Thoracic aorta (tissue), 2 donors: ENCODE measurements around the gene GATAD2B. TPM values are rescaled to one million over a fixed set of nuclear protein-coding genes. Genes with fewer than 3 reads are reported as not detected.
"Not testable (repeated sequence)": the region's sequence is repeated elsewhere in the genome, so short reads cannot be mapped to it uniquely, and the experiment has no call there.

ENCODE experiments used
- ATAC-seq: fragments of 150-250 bp; one replicate; pipeline ENCODE4 v1.8.0; 2017; ENCODE audit warnings: low read depth; ENCODE audit not compliant: insufficient number of reproducible peaks, low FRiP score
- DNase-seq: peaks from one replicate; pipeline ENCODE4 v3.0.0-alpha.2; 2020; ENCODE audit warnings: low spot score
- H3K27ac ChIP-seq, 2 donors: fragments of 200-600 bp; sonication (generic); 1 replicate in 1 of 2; 2 replicates in 1 of 2; pipeline ENCODE4 v1.5.1; 2016; ENCODE audit warnings: mild to moderate bottlenecking in 2 of 2, moderate library complexity in 2 of 2
- H3K27me3 ChIP-seq: fragments of 200-600 bp; sonication (generic); replicated peaks from 2 replicates; pipeline ENCODE4 v1.6.0; 2016; ENCODE audit warnings: mild to moderate bottlenecking; ENCODE audit not compliant: insufficient read depth
- H3K36me3 ChIP-seq: fragments of 200-600 bp; sonication (generic); one replicate; pipeline ENCODE4 v1.5.1; 2016
- H3K4me1 ChIP-seq, 2 donors: fragments of 200-600 bp; sonication (generic); 1 replicate in 1 of 2; 2 replicates in 1 of 2; pipeline versions ENCODE4 v1.5.1 to v1.6.0; 2016; ENCODE audit warnings: low read depth in 2 of 2, mild to moderate bottlenecking in 1 of 2; ENCODE audit not compliant: control insufficient read depth in 1 of 2
- H3K4me3 ChIP-seq: fragments of 200-600 bp; sonication (generic); 2 replicates; pipeline ENCODE4 v1.5.1; 2016; ENCODE audit warnings: mild to moderate bottlenecking
- H3K9me3 ChIP-seq: fragments of 200-600 bp; sonication (generic); 2 replicates; pipeline ENCODE4 v1.5.1; 2016
- total RNA-seq, 2 donors: library from RNA; depleted of rRNA; stranded (reverse); fragments of >200 nt; gene quantifications; one replicate each; pipeline versions ENCODE4 v1.1.0 to v1.2.3, GENCODE V29; 2016
- TF ChIP-seq, protein P1 (sequence below): fragments of 200-600 bp; sonication (generic); IDR thresholded peaks from one replicate; pipeline ENCODE4 v1.5.1; 2019; ENCODE audit warnings: antibody characterized with exemption

GATAD2B gene
- total RNA-seq, 2 donors from 2014 or later: 22.7 to 31.5 TPM

DNA sequence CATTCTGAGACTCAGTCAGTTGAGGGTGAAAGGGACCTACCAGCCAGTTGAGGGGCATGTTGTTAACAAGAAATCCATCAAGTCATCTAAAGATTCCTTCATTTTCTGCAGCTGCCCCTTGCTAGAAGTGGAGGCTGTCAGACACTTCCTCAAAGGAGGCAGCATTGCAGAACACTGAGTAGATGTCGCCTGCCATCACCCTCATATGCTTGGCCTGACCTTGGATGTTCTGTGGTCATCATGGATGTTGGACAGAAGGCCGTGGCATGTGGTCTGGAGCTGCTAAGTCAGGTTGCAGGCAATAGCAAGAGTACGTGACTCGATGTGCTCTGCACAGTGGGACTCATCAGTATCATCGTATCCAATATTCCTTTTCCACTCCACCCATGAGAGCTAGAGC, 70.6 kb downstream of the GATAD2B start:
- DNase-seq: no peak
- no peaks in the 10 kb centered on the region for H3K9me3 ChIP-seq

DNA sequence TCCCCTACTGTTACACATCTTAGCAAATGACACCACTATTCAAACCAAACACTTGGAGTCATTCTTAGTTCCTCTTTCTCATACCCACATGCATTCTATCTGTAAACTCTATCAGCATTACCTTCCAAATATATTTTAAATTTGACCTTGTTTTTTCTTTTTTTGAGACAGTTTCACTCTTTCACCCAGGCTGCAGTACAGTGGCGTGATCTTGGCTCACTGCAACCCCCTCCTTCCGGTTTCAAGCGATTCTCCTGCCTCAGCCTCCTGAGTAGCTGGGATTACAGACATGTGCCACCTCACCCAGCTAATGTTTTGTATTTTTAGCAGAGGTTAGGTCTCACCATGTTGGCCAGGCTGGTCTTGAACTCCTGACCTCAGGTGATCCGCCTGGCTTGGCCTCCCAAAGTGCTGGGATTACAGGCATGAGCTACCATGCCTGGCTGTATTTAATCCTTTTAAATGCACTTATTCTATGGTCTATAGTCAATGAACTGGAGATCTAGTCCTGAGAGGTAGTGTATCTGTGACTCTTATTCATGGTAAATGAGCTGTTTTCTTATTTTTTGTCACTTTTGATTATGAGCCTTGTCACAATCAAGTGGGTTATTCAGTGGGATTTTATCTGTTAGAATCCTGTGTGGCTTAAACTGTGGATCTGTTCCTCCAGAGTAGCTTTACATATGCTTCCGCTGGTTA, 73.1 kb downstream of the GATAD2B start:
- ATAC-seq (no peak), DNase-seq (no peak)
- H3K4me3 ChIP-seq: no peak overlapping the region
- no peaks in the 10 kb centered on the region for H3K36me3 ChIP-seq
- no peaks in the 10 kb centered on the region for H3K4me1 ChIP-seq
- TF ChIP-seq, protein P1, sequence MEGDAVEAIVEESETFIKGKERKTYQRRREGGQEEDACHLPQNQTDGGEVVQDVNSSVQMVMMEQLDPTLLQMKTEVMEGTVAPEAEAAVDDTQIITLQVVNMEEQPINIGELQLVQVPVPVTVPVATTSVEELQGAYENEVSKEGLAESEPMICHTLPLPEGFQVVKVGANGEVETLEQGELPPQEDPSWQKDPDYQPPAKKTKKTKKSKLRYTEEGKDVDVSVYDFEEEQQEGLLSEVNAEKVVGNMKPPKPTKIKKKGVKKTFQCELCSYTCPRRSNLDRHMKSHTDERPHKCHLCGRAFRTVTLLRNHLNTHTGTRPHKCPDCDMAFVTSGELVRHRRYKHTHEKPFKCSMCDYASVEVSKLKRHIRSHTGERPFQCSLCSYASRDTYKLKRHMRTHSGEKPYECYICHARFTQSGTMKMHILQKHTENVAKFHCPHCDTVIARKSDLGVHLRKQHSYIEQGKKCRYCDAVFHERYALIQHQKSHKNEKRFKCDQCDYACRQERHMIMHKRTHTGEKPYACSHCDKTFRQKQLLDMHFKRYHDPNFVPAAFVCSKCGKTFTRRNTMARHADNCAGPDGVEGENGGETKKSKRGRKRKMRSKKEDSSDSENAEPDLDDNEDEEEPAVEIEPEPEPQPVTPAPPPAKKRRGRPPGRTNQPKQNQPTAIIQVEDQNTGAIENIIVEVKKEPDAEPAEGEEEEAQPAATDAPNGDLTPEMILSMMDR: no peak
- H3K27ac ChIP-seq: no peak overlapping the region
- no peaks in the 10 kb centered on the region for H3K27me3 ChIP-seq
- no peaks in the 10 kb centered on the region for H3K9me3 ChIP-seq

More for the DNA sequence above, 70.6 kb downstream of the GATAD2B start:
- no peaks in the 10 kb centered on the region for H3K36me3 ChIP-seq
- ATAC-seq: no peak
- no peak overlapping the region for H3K27ac ChIP-seq
- no peaks in the 10 kb centered on the region for H3K27me3 ChIP-seq
- H3K4me3 ChIP-seq: no peak overlapping the region
- H3K4me1 ChIP-seq: no peaks in the 10 kb centered on the region
- TF ChIP-seq, protein P1: no peak

DNA sequence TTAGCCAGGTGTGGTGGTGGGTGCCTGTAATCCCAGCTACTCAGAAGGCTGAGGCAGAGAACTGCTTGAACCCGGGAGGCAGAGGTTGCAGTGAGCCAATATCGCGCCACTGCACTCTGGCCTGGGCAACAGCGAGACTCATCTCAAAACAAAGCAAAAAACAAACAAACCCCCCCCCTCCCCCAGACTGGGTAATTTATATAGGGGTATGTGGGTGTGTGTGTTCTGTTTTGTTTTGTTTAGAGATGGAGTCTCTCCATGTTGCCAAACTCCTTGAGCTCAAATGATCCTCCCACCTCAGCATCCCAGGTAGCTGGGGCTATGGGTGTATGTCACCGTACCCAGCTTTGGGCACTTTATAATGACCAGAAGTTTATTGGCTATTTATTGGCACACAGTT, 74.0 kb downstream of the GATAD2B start:
- ATAC-seq (no peak), DNase-seq (no peak)
- Histone ChIP-seq H3K9me3 (no peaks in the 10 kb centered on the region), H3K4me3 (no peak overlapping the region), H3K36me3 (no peaks in the 10 kb centered on the region), H3K27me3 (no peaks in the 10 kb centered on the region), H3K27ac (no peak overlapping the region), H3K4me1 (no peaks in the 10 kb centered on the region)
- TF ChIP-seq, protein P1: no peak

DNA sequence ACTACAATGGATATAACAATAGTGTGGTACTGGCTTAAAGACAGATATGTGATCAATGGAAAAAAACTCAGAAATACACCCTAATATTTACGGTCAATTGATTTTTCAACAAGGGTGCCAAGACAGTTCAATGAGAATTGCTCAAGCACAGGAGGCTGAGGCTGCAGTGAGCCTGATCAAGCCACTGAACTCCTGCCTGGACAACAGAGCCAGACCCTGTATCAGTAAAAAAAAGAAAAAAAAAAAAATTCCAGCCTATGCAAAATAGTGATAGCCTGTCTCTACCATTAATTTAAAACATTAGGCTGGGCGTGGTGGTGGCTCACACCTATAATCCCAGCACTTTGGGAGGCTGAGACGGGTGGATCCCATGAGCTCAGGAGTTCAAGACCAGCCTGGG, 77.6 kb downstream of the GATAD2B start:
- Histone ChIP-seq H3K4me3 (no peak overlapping the region), H3K36me3 (no peaks in the 10 kb centered on the region), H3K27ac (no peak overlapping the region), H3K4me1 (peaks cover 6 to 9% of the 10 kb centered on the region in 2 donors), H3K27me3 (no peaks in the 10 kb centered on the region), H3K9me3 (no peaks in the 10 kb centered on the region)
- no peak for ATAC-seq
- TF ChIP-seq, protein P1: no peak
- DNase-seq: no peak

DNA sequence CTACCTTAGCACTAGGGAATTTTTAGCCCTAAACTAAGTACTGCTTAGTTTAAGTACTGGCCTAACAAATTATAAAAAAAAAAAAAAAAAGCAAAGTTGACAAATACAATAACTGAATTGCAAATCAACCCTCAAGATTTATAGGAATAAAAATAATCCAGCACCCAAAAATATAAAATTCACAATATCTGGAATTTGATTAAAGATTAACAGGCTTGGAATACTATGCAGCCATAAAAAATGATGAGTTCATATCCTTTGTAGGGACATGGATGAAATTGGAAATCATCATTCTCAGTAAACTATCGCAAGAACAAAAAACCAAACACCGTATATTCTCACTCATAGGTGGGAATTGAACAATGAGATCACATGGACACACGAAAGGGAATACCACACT, 78.4 kb downstream of the GATAD2B start:
- not testable (repeated sequence) for H3K27ac ChIP-seq, H3K36me3 ChIP-seq, H3K4me1 ChIP-seq, H3K27me3 ChIP-seq, DNase-seq, H3K4me3 ChIP-seq, H3K9me3 ChIP-seq, ATAC-seq

DNA sequence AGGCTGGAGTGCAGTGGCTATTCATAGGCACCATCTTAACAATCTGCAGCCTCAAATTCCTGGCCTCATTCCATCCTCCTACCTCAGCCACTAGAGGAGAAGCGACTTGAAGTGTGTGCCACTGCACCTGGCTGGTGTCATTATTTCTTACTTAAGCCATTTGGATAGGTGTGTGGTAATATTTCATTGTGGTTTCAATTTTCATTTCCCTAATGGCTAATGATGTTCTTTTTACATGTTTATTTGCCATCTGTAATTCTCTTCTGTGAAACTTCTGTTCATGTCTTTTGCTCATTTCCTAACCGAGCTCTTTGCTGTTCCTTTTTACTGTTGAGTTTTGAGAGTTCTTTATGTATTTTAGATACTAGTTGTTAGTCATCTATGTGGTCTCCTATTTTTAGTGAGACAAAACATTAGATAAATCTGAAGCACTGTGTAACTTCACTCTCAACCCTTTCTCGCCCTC, 80.7 kb downstream of the GATAD2B start:
- no peak overlapping the region for H3K4me3 ChIP-seq
- peaks cover 6 to 9% of the 10 kb centered on the region in 2 donors for H3K4me1 ChIP-seq
- ATAC-seq (no peak), DNase-seq (no peak)
- no peaks in the 10 kb centered on the region for H3K36me3 ChIP-seq
- no peaks in the 10 kb centered on the region for H3K27me3 ChIP-seq
- no peaks in the 10 kb centered on the region for H3K9me3 ChIP-seq
- TF ChIP-seq, protein P1: no peak
- H3K27ac ChIP-seq: peak overlapping the region in 1 of 2 donors; percentile 61
